ENCODE results near the gene PRRT1. TPM values are rescaled to one million over a fixed set of nuclear protein-coding genes. Genes with fewer than 3 reads are reported as not detected.

PRRT1 gene
- total and polyA plus RNA-seq, 4 donors: 0.08 to 0.24 (median 0.19) TPM; not detected in 1

GRCh38 chr6:32112431-32112980, 39.2 kb downstream of the PRRT1 start:
- TF ChIP-seq MAX (IDR thresholded peaks at IDR 0.05): no peak
- TF ChIP-seq JUND (IDR thresholded peaks at IDR 0.05): no peak
- TF ChIP-seq EGR1 (IDR thresholded peaks at IDR 0.05; ENCODE audit: low read depth in 2 of 2): no peak
- WGBS: 78% methylated on average over 9 of the region's 9 CpGs
- Histone ChIP-seq H3K9me3 (ENCODE audit: control insufficient read depth in 4 of 4, low read length in 3 of 4) (no peaks in the 10 kb centered on the region), H3K27ac (ENCODE audit: low read depth in 1 of 2, low read length in 2 of 2) (peak overlapping the region; percentile 32 to 37), H3K4me1 (ENCODE audit: control insufficient read depth in 4 of 4, insufficient read depth in 4 of 4, low read length in 3 of 4) (peaks cover 3 to 14% (median 8%) of the 10 kb centered on the region in 4 donors), H3K27me3 (ENCODE audit: control insufficient read depth in 4 of 4, insufficient read depth in 4 of 4, low read length in 3 of 4) (peaks cover 0 to 2% (median 0%) of the 10 kb centered on the region in 4 donors), H3K9ac (ENCODE audit: low read depth in 1 of 2, low read length in 2 of 2) (no peak overlapping the region), H3K36me3 (ENCODE audit: control insufficient read depth in 4 of 4, insufficient read depth in 3 of 4, low read depth in 1 of 4, low read length in 3 of 4) (peaks cover 4 to 20% (median 12%) of the 10 kb centered on the region in 4 donors), H3K4me3 (ENCODE audit: low read depth in 1 of 3, low read length in 3 of 3) (no peak overlapping the region)
- DNase-seq (ENCODE audit: low spot score): no peak

- no peak for DNase-seq (ENCODE audit: low spot score)
- Histone ChIP-seq H3K27ac (ENCODE audit: low read depth in 1 of 2, low read length in 2 of 2) (peak overlapping the region; percentile 32 to 37), H3K9me3 (ENCODE audit: control insufficient read depth in 4 of 4, low read length in 3 of 4) (no peaks in the 10 kb centered on the region), H3K4me1 (ENCODE audit: control insufficient read depth in 4 of 4, insufficient read depth in 4 of 4, low read length in 3 of 4) (peaks cover 3 to 14% (median 8%) of the 10 kb centered on the region in 4 donors), H3K9ac (ENCODE audit: low read depth in 1 of 2, low read length in 2 of 2) (no peak overlapping the region), H3K27me3 (ENCODE audit: control insufficient read depth in 4 of 4, insufficient read depth in 4 of 4, low read length in 3 of 4) (peaks cover 0 to 2% (median 0%) of the 10 kb centered on the region in 4 donors), H3K4me3 (ENCODE audit: low read depth in 1 of 3, low read length in 3 of 3) (no peak overlapping the region), H3K36me3 (ENCODE audit: control insufficient read depth in 4 of 4, insufficient read depth in 3 of 4, low read depth in 1 of 4, low read length in 3 of 4) (peaks cover 0 to 11% (median 5%) of the 10 kb centered on the region in 4 donors)
- WGBS: 77% methylated on average over 7 of the region's 7 CpGs
- TF ChIP-seq FOXA1 (IDR thresholded peaks at IDR 0.05): no peak
- TF ChIP-seq SP1 (IDR thresholded peaks at IDR 0.05): peak; percentile 19
- TF ChIP-seq RXRA (IDR thresholded peaks at IDR 0.05): peak; percentile 51 to 67
- peak; percentile 82 for TF ChIP-seq NR2F2 (IDR thresholded peaks at IDR 0.05)
Measured at GRCh38 chr6:32111424-32112066, 40.2 kb downstream of the PRRT1 start.

GRCh38 chr6:32110632-32111031, 41.1 kb downstream of the PRRT1 start:
- TF ChIP-seq EGR1 (IDR thresholded peaks at IDR 0.05; ENCODE audit: low read depth in 2 of 2) (peak; percentile 69 to 97), REST (IDR thresholded peaks at IDR 0.05) (no peak), HNF4A (conservative IDR thresholded peaks at IDR 0.05) (peak in 1 of 2 donors; percentile 36), MAX (IDR thresholded peaks at IDR 0.05) (peak; percentile 62), RXRA (IDR thresholded peaks at IDR 0.05) (peak in 1 of 2 donors; percentile 51), ATF3 (IDR thresholded peaks at IDR 0.05) (no peak)
- 30% methylated on average over 7 of the region's 7 CpGs for WGBS
- no peaks in the 10 kb centered on the region for H3K9me3 ChIP-seq (ENCODE audit: control insufficient read depth in 4 of 4, low read length in 3 of 4)
- H3K9ac ChIP-seq (ENCODE audit: low read depth in 1 of 2, low read length in 2 of 2): no peak overlapping the region
- peaks cover 3 to 14% (median 8%) of the 10 kb centered on the region in 4 donors for H3K4me1 ChIP-seq (ENCODE audit: control insufficient read depth in 4 of 4, insufficient read depth in 4 of 4, low read length in 3 of 4)
- no peak overlapping the region for H3K27ac ChIP-seq (ENCODE audit: low read depth in 1 of 2, low read length in 2 of 2)
- H3K4me3 ChIP-seq (ENCODE audit: low read depth in 1 of 3, low read length in 3 of 3): no peak overlapping the region
- H3K36me3 ChIP-seq (ENCODE audit: control insufficient read depth in 4 of 4, insufficient read depth in 3 of 4, low read depth in 1 of 4, low read length in 3 of 4): peaks cover 0 to 2% (median under 1%) of the 10 kb centered on the region in 4 donors
- H3K27me3 ChIP-seq (ENCODE audit: control insufficient read depth in 4 of 4, insufficient read depth in 4 of 4, low read length in 3 of 4): peaks cover 0 to 2% (median 0%) of the 10 kb centered on the region in 4 donors
- no peak for DNase-seq (ENCODE audit: low spot score)

Measured in liver (tissue), 9 donors.